Activated naive CD4-positive, alpha-beta T cell (primary cell): ENCODE data around the gene GALK2.

ENCODE experiments used
- DNase-seq, 4 experiments: peaks; one replicate each; lab custom pipeline; 2025; lab: John Stamatoyannopoulos, UW

The GALK2 gene

DNA sequence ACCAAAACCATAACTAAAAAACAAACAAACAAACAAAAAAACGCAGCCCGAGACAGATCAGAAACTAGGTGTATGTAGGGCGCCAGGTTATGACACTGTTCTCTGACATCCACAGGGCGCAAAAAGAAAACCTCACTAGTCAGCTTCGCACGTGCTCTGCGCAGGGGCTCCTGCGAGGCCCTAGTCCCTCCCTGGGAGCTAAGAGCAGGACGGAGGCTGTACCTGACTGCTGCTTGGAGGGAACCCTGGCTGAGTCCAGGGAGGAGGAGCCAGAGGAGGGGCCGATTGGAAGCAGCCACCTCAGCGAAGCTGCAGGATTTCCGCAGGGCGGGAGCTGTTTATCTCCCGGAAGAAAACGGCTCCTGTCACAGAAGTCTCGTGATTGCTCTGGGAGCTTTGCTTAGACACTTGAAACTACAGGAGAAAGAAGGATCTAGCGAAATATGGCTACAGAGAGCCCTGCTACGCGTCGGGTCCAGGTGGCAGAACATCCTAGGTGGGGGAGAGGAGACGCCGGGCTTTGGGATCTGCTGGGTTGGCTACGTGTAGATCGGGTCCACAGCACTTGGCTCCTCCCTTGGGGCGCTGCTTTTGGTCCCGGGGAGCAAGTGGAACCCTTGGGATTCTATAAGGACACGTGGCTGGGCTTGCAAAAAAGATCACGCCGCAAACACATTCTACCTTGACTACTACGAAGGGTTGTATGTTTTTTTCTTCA, at the start of gene GALK2:
TSS of gene GALK2 (plus strand) at position 368 of the 718 bp plus-strand sequence. CDS start at position 444, 76 bp downstream.
- DNase-seq: peak; percentile 20 to 57 (median 28)

- no peak for DNase-seq
Measured at GRCh38 chr15:49120832-49121231, 49.2 kb upstream of the GALK2 start.

DNA sequence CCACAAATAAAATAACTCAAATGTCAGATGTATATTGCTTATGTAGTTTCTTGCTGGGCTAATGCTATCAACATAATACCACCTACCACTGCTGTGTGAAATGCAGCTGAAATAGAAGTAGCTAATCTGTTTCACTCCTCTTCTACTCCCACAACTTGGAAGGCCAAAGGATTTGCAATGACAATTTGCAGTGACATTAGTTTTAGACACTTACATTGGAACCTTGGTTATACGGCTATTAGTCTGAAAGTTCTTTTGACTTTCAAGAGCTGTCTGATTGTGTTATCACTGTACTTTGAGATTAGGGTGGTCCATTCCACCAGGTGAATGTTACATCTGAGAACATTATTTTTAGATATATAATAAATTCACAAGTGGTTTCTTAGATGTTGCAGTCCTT, 48.1 kb upstream of the GALK2 start:
- no peak for DNase-seq

- no peak for DNase-seq
Measured at GRCh38 chr15:49122541-49123062, 47.4 kb upstream of the GALK2 start.

GRCh38 chr15:49124371-49124770, 45.7 kb upstream of the GALK2 start:
- no peak for DNase-seq

- no peak for DNase-seq
Measured at GRCh38 chr15:49131403-49131802, 38.6 kb upstream of the GALK2 start.

DNA sequence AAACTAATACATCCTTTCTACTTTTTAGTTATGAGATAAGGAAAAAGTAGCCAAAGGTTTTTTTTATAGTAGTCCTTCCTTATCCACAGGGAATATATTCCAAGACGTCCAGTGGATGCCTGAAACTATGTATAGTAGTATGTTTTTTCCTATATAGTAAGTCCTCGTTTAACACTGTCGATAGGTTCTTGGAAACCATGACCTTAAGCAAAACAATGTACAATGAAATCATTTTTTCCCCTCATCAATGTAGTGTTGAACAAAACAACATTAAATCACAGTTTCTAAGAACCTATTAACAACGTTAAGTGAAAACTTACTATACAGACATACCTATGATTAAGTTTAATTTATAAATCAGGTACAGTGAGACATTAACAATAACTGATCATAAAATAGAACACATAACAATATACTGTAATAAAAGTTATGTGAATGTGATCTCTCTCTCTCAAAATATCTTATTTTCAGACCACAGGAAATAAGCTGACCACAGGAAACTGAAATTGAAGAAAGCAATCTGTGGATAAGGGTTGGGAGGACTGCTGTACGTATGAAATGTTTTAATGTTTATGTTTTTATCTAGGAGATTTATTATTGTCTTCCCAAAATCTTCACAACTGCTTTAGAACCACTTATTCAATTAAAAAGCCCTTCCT, 35.2 kb upstream of the GALK2 start:
- no peak for DNase-seq

DNA sequence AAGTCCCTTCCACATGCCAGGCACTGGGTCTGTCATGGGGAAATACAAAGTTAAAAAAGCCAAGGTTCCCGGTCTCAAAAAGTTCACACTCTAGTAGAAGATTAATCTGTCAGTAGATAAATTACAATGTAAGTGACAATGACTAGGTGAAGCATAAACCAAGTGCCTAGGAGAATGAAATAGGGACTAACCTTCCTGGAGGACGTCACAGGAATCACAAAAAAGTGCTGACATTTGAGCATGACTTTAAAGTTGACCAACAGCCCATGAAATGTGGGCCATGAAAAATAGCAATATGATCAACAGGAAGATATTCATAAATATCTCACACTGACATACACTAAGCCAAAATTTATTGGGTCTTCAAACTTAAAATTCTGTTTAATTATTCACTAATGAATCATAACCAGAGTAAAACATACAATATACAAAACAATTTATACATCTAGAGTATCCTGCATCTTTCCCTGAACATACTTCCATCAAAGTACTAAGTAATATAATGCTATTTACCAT, 34.6 kb upstream of the GALK2 start:
- no peak for DNase-seq

- DNase-seq: no peak
Measured at GRCh38 chr15:49135911-49136310, 34.1 kb upstream of the GALK2 start.

DNA sequence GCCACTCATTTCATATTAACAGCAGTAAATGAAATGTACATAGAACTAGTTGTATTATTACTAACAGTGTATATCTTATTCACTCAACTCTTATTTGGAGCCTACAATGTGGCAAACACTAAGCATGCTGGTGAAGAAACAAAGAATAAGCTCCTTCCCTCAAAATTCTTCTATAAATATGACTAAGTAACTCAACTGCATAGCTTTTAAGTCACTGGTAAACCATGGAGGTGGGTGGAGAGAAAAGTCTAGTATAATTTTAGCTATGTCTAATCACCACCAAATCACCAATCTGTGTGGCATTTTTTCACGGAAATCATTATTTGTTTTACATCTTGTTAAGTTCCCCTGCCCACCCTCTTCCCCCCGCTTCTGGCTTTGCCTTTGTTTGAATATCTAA, 32.2 kb upstream of the GALK2 start:
- no peak for DNase-seq

- DNase-seq: no peak
Measured at GRCh38 chr15:49145651-49146609, 24.1 kb upstream of the GALK2 start.

DNA sequence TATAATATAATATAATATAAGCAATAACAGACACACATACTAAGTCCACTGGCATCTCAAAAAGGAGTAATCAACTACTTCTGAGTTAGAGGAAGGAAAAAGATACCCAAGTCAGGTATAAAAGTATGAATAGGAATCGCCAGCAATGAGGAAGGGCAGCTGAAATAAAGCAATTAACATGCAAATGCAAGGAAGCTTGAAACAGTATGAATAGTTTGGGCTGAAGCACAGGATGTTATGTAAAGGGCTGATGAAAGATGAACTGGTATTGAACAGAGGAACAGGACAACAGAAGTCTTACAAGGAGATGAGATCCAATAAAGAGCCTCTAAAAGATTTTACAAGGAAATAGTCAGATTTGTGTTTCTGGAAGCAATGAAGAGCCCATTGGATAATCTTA, 21.7 kb upstream of the GALK2 start:
- no peak for DNase-seq

- DNase-seq: no peak
Measured at GRCh38 chr15:49148727-49149126, 21.3 kb upstream of the GALK2 start.

GRCh38 chr15:49151831-49152230, 18.2 kb upstream of the GALK2 start:
- no peak for DNase-seq

GRCh38 chr15:49152552-49153312, 17.3 kb upstream of the GALK2 start:
- DNase-seq: no peak

DNA sequence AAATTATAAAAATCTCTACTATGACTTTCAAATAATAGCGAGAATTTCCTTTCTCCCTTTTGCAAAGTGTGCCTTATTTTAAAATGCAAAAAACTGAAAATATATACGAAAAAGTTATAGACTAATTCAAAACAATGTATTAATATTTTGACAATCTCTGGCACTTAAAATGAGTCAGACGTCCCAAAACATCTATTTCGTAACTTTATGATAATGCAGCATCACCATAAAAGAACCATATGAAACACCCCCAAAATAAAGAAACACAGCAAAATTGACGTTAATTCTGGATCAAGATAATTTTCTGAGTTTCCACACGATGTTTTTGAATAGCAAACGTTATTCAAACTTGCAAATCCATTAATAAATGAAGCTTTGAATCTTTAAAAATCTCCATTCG, 15.7 kb upstream of the GALK2 start:
- DNase-seq: no peak

GRCh38 chr15:49154799-49155109, 15.3 kb upstream of the GALK2 start:
- DNase-seq: no peak

- peak; percentile 73 to 87 (median 79) for DNase-seq
Measured at GRCh38 chr15:49155110-49155833, 14.8 kb upstream of the GALK2 start, which contains the start of gene COPS2. Gene COPS2 (minus strand): TSS chr15:49155599. CDS start chr15:49155578, 21 bp downstream.

GRCh38 chr15:49155834-49156627, 14.0 kb upstream of the GALK2 start:
- DNase-seq: no peak

DNA sequence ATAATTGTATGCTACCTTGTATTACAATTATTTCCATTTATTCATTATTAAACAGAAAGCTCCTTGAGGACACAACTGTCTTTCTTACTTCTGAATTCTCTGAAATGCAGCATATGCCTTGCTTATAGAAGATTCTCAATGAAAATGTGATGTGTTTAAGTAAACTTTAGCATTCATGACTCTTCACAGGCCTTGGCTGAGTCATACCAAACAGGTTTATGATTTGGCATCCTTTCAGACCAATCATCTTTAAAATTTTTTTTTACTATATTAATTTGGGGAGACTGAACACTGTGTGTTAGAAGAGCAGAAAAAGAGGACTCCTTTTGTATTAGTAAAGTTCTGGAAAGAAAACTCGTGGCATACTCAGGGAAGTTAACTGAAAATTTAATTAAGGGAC, 6.4 kb upstream of the GALK2 start:
- no peak for DNase-seq
